Caki2 (cell line): Measurements from ENCODE around the gene UBTD1. TPM values are rescaled to one million over a fixed set of nuclear protein-coding genes. Genes with fewer than 3 reads are reported as not detected.
"Not testable (repeated sequence)": the region's sequence is repeated elsewhere in the genome, so short reads cannot be mapped to it uniquely, and the experiment has no call there.

ENCODE experiments used
- DNase-seq: peaks from one replicate; pipeline ENCODE4 v3.0.0-alpha.2; 2015; ENCODE audit warnings: low read depth
- in situ Hi-C: cut with HindIII; loops from 2 replicates; pipeline ENCODE4 v1.10.0; 2016; ENCODE audit warnings: low sequenced_read_pairs, low pct_unique_long_range_greater_than_20kb, mixed read lengths
- total RNA-seq: library from RNA; depleted of rRNA; stranded (reverse); fragments of >200 nt; shearing (Covaris generic); gene quantifications from 2 replicates; pipeline ENCODE4 v1.2.3, GENCODE V29; 2014; ENCODE audit warnings: low replicate concordance

UBTD1 gene
- total RNA-seq, 1 experiment from 2014 or later, result 23.3 TPM

GRCh38 chr10:97508342-97508741, 9.6 kb downstream of the UBTD1 start:
- in situ Hi-C loops, result no loop called here
- DNase-seq, result no peak

- in situ Hi-C loops, result no loop called here
- DNase-seq, result no peak
These were observed 10.5 kb downstream of the UBTD1 start for GRCh38 chr10:97509120-97509680.

GRCh38 chr10:97510686-97511085, 12.0 kb downstream of the UBTD1 start:
- no peak for DNase-seq
- in situ Hi-C loops, result no loop called here

DNA sequence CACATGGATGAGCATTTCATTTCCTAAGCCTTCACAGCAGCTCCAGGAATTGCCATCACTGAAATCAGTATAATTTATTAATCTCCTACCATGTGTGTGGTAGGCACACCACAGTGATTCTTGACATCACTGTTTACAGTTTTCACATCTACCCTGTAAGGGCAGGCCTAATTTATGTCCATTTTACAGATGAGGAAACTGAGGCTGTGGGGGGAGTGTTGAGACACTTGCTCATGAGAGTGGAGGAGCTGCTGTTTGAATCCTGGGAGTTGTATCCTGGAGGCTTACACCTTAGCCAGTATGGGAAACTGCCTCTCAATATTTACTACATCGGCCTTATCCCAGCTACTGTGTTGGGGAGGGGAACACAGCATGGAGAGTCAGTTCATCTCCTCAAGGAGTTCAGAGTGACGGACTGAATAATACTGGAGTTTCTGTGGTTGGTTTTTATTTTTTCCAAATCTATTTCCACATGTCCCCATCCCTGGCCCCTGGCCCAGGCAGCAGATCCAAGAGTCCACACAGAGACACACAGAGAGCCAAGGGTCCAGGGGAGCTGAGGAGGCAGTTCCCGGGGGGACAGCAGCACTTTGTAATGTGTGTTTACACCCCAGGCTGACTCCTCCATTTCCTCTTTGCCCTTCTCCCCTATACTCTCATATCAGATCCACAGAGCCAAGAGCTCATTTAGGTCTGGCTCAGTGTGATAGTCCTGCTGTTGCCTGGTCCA, 13.2 kb downstream of the UBTD1 start:
- DNase-seq, result no peak
- in situ Hi-C loops, result no loop called here

DNA sequence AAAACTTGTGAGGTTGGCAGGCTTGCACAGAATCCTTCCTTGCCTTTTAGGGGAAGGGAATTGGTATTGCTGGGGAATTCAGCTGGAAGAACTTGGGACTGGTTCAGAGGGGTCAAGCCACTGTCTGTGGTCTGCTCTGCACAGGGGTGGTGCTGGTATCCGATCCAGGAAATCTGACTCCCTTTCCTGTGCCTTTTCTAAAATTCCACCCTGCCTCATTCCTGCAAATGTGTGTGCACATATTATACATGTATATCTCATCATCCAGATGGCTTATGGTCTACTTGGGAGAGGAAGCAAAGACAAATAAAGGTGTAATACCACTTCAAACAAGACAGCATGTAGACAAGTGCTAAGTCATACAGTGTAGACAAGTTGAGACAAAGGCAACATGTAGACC, 14.3 kb downstream of the UBTD1 start:
- in situ Hi-C loops, result no loop called here
- DNase-seq, result no peak

DNA sequence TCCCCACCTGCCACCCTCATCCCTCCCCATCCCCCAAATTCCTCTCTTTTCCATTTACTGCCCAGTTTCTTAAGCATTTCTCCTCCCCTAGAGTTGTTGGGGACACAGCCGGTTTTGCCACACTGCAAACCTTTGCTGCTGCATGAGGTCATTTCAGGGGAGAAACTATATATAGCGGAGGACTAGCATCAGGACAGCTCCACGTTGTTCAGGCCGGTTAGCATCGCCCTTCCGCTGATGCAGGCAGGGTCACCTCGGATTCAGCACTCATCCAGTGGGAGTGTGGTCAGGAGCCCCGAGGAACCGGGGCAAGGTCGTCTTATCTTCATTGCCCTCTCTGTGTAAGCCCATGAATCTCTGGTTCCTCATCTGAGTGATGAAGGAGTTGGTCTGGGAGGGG, 15.6 kb downstream of the UBTD1 start:
- DNase-seq, result no peak
- in situ Hi-C loops, result no loop called here

GRCh38 chr10:97515271-97515978, 16.7 kb downstream of the UBTD1 start:
- DNase-seq, result no peak
- in situ Hi-C loops, result no loop called here

DNA sequence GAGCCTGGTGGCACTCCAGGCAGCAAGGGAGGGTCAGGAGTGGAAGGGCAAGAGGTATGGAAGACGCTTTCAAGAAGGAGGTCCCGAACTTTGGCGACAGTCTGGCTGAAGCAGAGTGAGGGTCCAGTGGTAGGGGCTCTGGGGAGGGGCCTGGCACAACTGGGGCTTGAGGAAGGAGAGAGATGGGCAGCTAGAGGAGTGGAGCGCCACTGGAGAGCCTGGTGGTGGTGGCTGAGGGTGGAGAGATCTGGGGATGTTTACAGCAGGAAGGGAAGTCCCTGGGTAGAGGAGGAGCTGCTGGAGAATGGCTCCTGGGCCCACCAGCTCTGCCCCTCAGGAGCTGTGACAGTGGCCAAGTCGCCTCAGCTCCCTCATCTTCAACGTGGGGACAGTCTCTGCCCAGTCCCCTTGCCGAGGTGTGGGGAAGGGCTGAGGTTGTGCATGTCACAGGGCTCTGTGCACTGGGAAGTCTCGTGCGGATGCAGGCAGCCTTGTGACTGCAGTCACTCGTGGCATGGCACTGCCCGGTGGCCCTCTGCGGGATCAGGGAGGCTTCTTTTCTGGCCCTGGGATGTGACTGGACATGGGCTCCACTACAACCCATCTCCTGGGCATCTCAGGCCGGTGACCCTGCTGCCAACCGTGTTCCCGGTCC, 18.5 kb downstream of the UBTD1 start:
- in situ Hi-C loops, result no loop called here
- no peak for DNase-seq

DNA sequence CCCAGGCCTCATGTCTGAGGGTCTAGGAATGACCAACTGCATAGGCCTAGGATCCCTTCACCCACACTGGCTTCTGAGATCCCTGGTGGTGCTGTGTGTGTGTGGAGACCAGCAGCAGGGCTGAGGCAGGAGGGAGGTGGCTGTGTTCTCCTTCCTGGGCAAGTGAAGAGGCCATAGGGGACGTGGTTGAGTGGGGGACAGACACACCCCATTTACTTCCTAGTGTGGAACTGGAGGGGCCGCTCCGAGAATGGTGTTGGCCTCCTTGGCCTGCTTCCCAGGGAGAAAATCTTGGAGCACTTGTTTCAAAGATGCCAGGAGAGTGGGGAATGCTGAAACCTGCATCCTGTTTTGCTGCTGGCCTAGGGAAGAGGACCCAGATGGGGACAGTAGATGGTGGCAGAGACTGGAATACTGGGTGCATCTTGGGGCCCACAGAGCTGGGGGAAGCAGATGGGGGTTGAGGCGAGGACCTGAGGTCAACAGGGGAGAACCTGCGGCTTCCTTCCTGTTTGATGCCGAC, 19.1 kb downstream of the UBTD1 start:
- in situ Hi-C loops, result no loop called here
- no peak for DNase-seq

DNA sequence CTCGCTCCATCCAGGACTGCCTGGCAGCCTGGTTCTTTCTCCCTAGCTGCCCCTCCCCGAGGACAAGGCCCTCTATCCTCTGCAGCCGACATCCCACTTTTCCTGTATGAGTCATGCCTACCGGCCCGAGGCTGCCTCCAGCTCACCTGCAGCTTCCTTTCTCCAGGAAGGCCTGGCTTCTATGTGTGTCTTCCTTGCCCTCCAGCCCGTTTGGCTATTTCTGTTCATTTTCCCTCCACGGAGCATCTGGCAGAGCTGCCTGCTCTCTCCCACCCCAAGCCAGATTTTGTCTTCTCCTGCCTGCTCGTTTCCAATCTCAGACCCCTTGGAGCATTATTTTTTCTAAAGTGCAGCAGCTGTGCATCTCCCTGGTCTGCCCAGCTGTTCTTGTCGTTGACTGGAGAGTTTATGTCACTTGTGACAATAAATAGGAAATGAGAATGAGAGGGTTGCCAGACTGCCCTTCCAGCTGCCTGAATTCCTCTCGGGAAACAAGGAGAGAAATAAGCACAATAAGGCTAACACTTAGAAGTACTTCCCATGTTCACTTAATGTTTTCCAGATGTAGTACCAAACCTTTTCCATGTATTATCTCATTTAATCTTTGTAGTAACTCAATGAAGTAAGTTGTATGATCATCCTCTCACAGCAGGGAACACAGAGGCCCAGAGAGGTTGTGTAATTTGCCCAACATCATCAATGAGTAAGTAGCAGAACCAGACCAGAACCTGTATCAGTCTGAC, 19.7 kb downstream of the UBTD1 start:
- DNase-seq, result no peak
- in situ Hi-C loops, result no loop called here

DNA sequence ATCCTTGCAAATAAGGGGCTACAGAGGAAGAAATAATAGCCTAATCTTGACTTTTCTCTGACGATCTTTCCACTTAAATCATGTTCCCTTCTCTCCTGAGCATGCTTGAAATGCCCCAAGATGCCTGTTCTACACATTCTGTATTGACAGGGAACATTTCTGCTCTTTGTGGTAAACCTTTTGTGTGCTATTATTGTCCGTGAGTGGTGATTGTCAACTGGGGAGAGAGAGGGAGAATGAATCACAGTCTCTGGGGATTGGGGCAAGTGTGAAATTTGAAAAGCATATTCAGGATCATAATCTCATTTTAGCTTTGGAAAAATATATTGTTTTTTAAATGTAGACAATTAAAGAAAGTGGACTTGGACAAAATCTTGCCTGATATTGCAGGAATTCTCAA, 20.6 kb downstream of the UBTD1 start:
- in situ Hi-C loops, result no loop called here
- DNase-seq, result no peak

GRCh38 chr10:97520520-97520919, 21.8 kb downstream of the UBTD1 start:
- no peak for DNase-seq
- in situ Hi-C loops, result no loop called here

GRCh38 chr10:97520978-97521761, 22.4 kb downstream of the UBTD1 start:
- DNase-seq, result no peak
- in situ Hi-C loops, result no loop called here

GRCh38 chr10:97522071-97522470, 23.3 kb downstream of the UBTD1 start:
- in situ Hi-C loops, result no loop called here
- no peak for DNase-seq

GRCh38 chr10:97522937-97523336, 24.2 kb downstream of the UBTD1 start:
- DNase-seq, result no peak
- in situ Hi-C loops, result no loop called here

GRCh38 chr10:97525086-97525485, 26.4 kb downstream of the UBTD1 start:
- in situ Hi-C loops, result no loop called here
- DNase-seq, result no peak

DNA sequence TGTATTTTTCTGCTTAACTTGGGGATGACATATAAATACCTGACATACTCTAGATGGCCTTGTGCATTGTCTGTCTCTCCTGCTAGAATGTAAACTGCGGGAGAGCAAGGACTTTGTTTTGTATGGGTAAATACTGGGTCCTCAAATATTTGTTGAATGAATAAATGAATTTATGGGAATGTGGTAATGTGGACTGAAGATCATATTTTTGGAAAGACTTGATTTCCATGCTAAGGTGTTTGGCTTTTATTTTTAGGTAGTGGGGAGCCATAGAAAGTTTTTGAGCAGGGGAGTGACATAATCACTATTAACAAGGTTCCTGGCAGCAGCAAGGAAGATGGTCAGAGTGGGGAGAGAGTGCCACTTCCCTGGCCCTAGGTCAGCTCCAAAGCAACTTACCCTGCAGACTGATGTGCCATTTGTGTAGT, 27.0 kb downstream of the UBTD1 start:
- no peak for DNase-seq
- in situ Hi-C loops, result no loop called here

DNA sequence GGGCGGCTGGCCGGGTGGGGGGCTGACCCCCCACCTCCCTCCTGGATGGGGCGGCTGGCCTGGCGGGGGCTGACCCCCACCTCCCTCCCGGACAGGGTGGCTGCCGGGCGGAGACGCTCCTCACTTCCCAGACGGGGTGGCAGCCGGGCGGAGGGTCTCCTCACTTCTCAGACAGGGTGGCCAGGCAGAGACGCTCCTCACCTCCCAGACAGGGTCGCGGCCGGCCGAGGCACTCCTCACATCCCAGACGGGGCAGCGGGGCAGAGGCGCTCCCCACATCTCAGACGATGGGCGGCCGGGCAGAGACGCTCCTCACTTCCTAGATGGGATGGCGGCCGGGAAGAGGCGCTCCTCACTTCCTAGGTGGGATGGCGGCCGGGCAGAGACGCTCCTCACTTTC, 30.2 kb downstream of the UBTD1 start:
- DNase-seq, in situ Hi-C loops: not testable (repeated sequence)
